Prostate gland (tissue), 2 donors: Measurements from ENCODE around the gene TCEANC. TPM values are rescaled to one million over a fixed set of nuclear protein-coding genes. Genes with fewer than 3 reads are reported as not detected.

ENCODE experiments used
- DNase-seq: peaks from one replicate; pipeline ENCODE4 v3.0.0-alpha.2; 2019; ENCODE audit warnings: low spot score
- H3K27ac ChIP-seq, 2 donors: fragments of 200-600 bp; sonication (generic); 2 replicates each; pipeline ENCODE4 v1.5.1; 2017 to 2019
- H3K27me3 ChIP-seq: fragments of 200-600 bp; sonication (generic); replicated peaks from 2 replicates; pipeline ENCODE4 v1.5.1; 2019; ENCODE audit not compliant: insufficient read depth
- H3K36me3 ChIP-seq, 2 donors: fragments of 200-600 bp; sonication (generic); 1 replicate in 1 of 2; 2 replicates in 1 of 2; pipeline versions ENCODE4 v1.5.1 to v1.8.1; 2017 to 2019
- H3K4me1 ChIP-seq: fragments of 200-600 bp; sonication (generic); replicated peaks from 2 replicates; pipeline ENCODE4 v1.5.1; 2019
- H3K4me3 ChIP-seq, 2 donors: fragments of 200-600 bp; sonication (generic); 2 replicates each; pipeline ENCODE4 v1.5.1; 2017 to 2019
- H3K9me3 ChIP-seq: fragments of 200-600 bp; sonication (generic); 2 replicates; pipeline ENCODE4 v1.5.1; 2017
- CTCF ChIP-seq, 4 experiments: fragments of 200-600 bp in 2 of 4; fragments of 450-650 bp in 2 of 4; sonication (generic) in 2 of 4; IDR thresholded peaks; 1 replicate in 3 of 4; 2 replicates in 1 of 4; pipeline ENCODE4 v1.5.1; 2016 to 2019; ENCODE audit warnings: antibody characterized with exemption in 4 of 4, mild to moderate bottlenecking in 2 of 4, moderate library complexity in 2 of 4
- POLR2A ChIP-seq: fragments of 450-650 bp; IDR thresholded peaks from one replicate; pipeline ENCODE4 v1.6.1; 2016; ENCODE audit warnings: antibody characterized with exemption, mild to moderate bottlenecking
- POLR2AphosphoS5 ChIP-seq: sonication (generic); formaldehyde crosslinking; IDR thresholded peaks from one replicate; pipeline ENCODE4 v1.6.1; 2017; ENCODE audit warnings: antibody characterized with exemption
- WGBS: methylation state at CpG from one replicate; pipeline ENCODE4 v1.1.5; 2018; 5-methylcytosine and 5-hydroxymethylcytosine counted together
- intact Hi-C: fragments of 100-400 bp; cut with DNase I; formaldehyde crosslinking; loops from one replicate; pipeline ENCODE4 v1.14.2; 2022
- total RNA-seq, 2 donors: library from RNA; depleted of rRNA; stranded (reverse); fragments of >200 nt; gene quantifications; one replicate each; pipeline ENCODE4 v1.1.0, GENCODE V29; 2016

The TCEANC gene
- total RNA-seq, 2 donors from 2014 or later: 3.1 to 4.9 TPM

- Histone ChIP-seq H3K9me3 (no peaks in the 10 kb centered on the region), H3K4me3 (peak overlapping the region; percentile 56 to 66), H3K27ac (peak overlapping the region; percentile 90 to 94), H3K27me3 (no peaks in the 10 kb centered on the region), H3K4me1 (no peaks in the 10 kb centered on the region), H3K36me3 (no peaks in the 10 kb centered on the region)
- intact Hi-C loops: loop anchor here (2.0 kb wide), 1 partner anchor 45 kb away; the partner anchor contains the start of genes OFD1 and TRAPPC2
- DNase-seq: no peak
- WGBS: under 1% methylated on average over 16 of the region's 16 CpGs
- TF ChIP-seq POLR2AphosphoS5: no peak
- no peak for TF ChIP-seq POLR2A
- no peak for TF ChIP-seq CTCF (IDR thresholded peaks at IDR 0.05)
These were observed 36.8 kb downstream of the TCEANC start for GRCh38 chrX:13689741-13690211.

GRCh38 chrX:13690836-13691235 lies 37.9 kb downstream of the TCEANC start:
- H3K36me3 ChIP-seq: no peaks in the 10 kb centered on the region
- H3K4me3 ChIP-seq: no peak overlapping the region
- no peaks in the 10 kb centered on the region for H3K9me3 ChIP-seq
- DNase-seq: no peak
- TF ChIP-seq POLR2A: no peak
- no peak for TF ChIP-seq CTCF (IDR thresholded peaks at IDR 0.05)
- TF ChIP-seq POLR2AphosphoS5: no peak
- no peak overlapping the region for H3K27ac ChIP-seq
- WGBS: 52% methylated on average over 3 of the region's 3 CpGs
- intact Hi-C loops: no loop called here
- no peaks in the 10 kb centered on the region for H3K27me3 ChIP-seq
- no peaks in the 10 kb centered on the region for H3K4me1 ChIP-seq

- H3K4me1 ChIP-seq: no peaks in the 10 kb centered on the region
- H3K9me3 ChIP-seq: no peaks in the 10 kb centered on the region
- no peaks in the 10 kb centered on the region for H3K36me3 ChIP-seq
- DNase-seq: no peak
- intact Hi-C loops: no loop called here
- H3K4me3 ChIP-seq: no peak overlapping the region
- no peak overlapping the region for H3K27ac ChIP-seq
- no peaks in the 10 kb centered on the region for H3K27me3 ChIP-seq
- TF ChIP-seq CTCF (IDR thresholded peaks at IDR 0.05) (no peak), POLR2A (no peak), POLR2AphosphoS5 (no peak)
- 74% methylated on average over 7 of the region's 7 CpGs for WGBS
These were observed 39.0 kb downstream of the TCEANC start for GRCh38 chrX:13691841-13692371.

GRCh38 chrX:13692771-13693231 lies 39.9 kb downstream of the TCEANC start:
- TF ChIP-seq CTCF (IDR thresholded peaks at IDR 0.05): no peak
- no peak for TF ChIP-seq POLR2AphosphoS5
- no peak for TF ChIP-seq POLR2A
- Histone ChIP-seq H3K27ac (no peak overlapping the region), H3K36me3 (no peaks in the 10 kb centered on the region), H3K9me3 (no peaks in the 10 kb centered on the region), H3K4me1 (no peaks in the 10 kb centered on the region), H3K27me3 (no peaks in the 10 kb centered on the region), H3K4me3 (no peak overlapping the region)
- intact Hi-C loops: no loop called here
- no peak for DNase-seq
- WGBS: 76% methylated on average over 5 of the region's 5 CpGs

- intact Hi-C loops: no loop called here
- Histone ChIP-seq H3K9me3 (no peaks in the 10 kb centered on the region), H3K27me3 (no peaks in the 10 kb centered on the region), H3K4me1 (no peaks in the 10 kb centered on the region), H3K36me3 (no peaks in the 10 kb centered on the region), H3K4me3 (no peak overlapping the region), H3K27ac (no peak overlapping the region)
- no peak for DNase-seq
- TF ChIP-seq POLR2AphosphoS5 (no peak), POLR2A (no peak), CTCF (IDR thresholded peaks at IDR 0.05) (no peak)
- 41% methylated on average over 7 of the region's 7 CpGs for WGBS
These were observed 40.5 kb downstream of the TCEANC start for GRCh38 chrX:13693341-13693961.
